Large intestine (tissue), 1 donor: ENCODE results near the gene PABPC1L2B. TPM values are rescaled to one million over a fixed set of nuclear protein-coding genes. Genes with fewer than 3 reads are reported as not detected.

Experiments used
- polyA plus RNA-seq: library from polyadenylated mRNA; unstranded; fragments of 120-200 nt; gene quantifications from one replicate; pipeline ENCODE4 v1.2.1, GENCODE V29; 2013

The PABPC1L2B gene
- polyA plus RNA-seq, 1 donor = 0.04 TPM

Other genes starting within 250 kb of the PABPC1L2B start
- gene DMRTC1B, start 226.0 kb upstream of the PABPC1L2B start, polyA plus RNA-seq = 1.5 TPM
- not detected for gene FAM236B, start 220.3 kb upstream of the PABPC1L2B start, polyA plus RNA-seq
- not detected for gene FAM236D, start 194.7 kb upstream of the PABPC1L2B start, polyA plus RNA-seq
- gene FAM236C, start 90.3 kb upstream of the PABPC1L2B start, polyA plus RNA-seq = not detected
- not detected for gene FAM236A, start 64.7 kb upstream of the PABPC1L2B start, polyA plus RNA-seq
- gene DMRTC1, start 59.1 kb upstream of the PABPC1L2B start, polyA plus RNA-seq = not detected
- gene PABPC1L2A, start 76.6 kb downstream of the PABPC1L2B start, polyA plus RNA-seq = 0.06 TPM
- gene NAP1L2, start 211.9 kb downstream of the PABPC1L2B start, polyA plus RNA-seq = 1.9 TPM